Neural crest cell (in vitro differentiated cells): Measurements from ENCODE around the gene FKBP5. TPM values are rescaled to one million over a fixed set of nuclear protein-coding genes. Genes with fewer than 3 reads are reported as not detected.

Experiments
- DNase-seq: peaks from one replicate; pipeline ENCODE4 v3.0.0; 2021; ENCODE audit warnings: low read depth, mixed read lengths, low spot score
- H3K27ac Mint-ChIP-seq: one replicate; pipeline ENCODE4 v1.8.0; 2021; ENCODE audit warnings: mild to moderate bottlenecking, mixed read lengths; ENCODE audit not compliant: unreplicated experiment
- H3K27me3 Mint-ChIP-seq: 2 replicates; pipeline ENCODE4 v1.8.0; 2021; ENCODE audit warnings: low read depth, mild to moderate bottlenecking, mixed read lengths
- H3K36me3 Mint-ChIP-seq: 2 replicates; pipeline ENCODE4 v1.8.0; 2021; ENCODE audit warnings: low read depth, mild to moderate bottlenecking, mixed read lengths
- H3K4me1 Mint-ChIP-seq: 2 replicates; pipeline ENCODE4 v1.8.0; 2021; ENCODE audit warnings: mixed read lengths
- H3K4me3 Mint-ChIP-seq: one replicate; pipeline ENCODE4 v1.8.0; 2021; ENCODE audit warnings: mild to moderate bottlenecking, mixed read lengths
- H3K9me3 Mint-ChIP-seq: 2 replicates; pipeline ENCODE4 v1.8.0; 2021; ENCODE audit warnings: mixed read lengths
- CTCF ChIP-seq: fragments of 200-600 bp; sonication (generic); conservative IDR thresholded peaks from 2 replicates; pipeline ENCODE4 v1.5.0; 2021; ENCODE audit warnings: antibody characterized with exemption, mild to moderate bottlenecking
- total RNA-seq: library from RNA; stranded (reverse); gene quantifications from 2 replicates; pipeline ENCODE4 v1.2.1, GENCODE V29; 2021

The FKBP5 gene
- total RNA-seq, 1 donor from 2014 or later: 39.6 TPM

- no peaks in the 10 kb centered on the region for H3K9me3 Mint-ChIP-seq
Measured at GRCh38 chr6:35716798-35717197, 28.1 kb upstream of the FKBP5 start.

DNA sequence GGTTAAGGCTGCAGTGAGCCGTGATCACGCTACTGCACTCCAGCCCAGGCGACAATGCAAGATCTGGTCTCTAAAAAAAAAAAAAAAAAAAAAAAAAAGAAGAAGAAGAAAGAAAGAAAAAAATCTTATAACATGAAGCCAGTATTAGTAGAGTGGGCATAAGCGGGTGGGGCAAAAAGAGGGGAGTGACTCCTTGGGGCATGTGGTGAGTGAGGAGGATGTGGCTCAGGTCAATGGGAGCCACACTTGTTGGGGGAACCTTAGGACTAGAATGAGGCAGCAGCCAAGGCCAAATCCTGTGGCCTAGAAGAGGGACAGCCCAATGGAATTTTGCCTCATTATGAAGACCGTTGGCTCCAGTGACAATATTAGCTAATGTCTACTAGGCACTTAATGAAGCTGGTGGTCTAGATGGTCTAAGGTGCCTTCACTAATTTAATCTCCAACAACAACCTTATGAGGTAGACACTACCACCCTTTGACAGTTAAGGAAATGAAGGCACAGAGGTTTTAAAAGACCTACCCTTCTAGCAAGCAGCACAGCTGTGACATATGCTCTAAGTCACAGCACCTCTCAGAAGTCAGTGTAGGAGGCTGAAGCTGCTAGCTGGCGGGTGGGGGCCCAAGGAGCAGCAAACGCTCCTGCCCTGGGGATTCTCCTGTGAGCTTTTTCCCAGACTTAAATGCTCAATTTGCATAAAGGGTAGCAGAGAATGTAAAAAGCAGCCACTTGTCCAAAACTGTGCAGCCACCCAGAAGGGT is 24.5 kb upstream of the FKBP5 start:
- H3K4me3 Mint-ChIP-seq: no peak overlapping the region
- no peaks in the 10 kb centered on the region for H3K36me3 Mint-ChIP-seq
- no peak for TF ChIP-seq CTCF
- H3K27me3 Mint-ChIP-seq: no peaks in the 10 kb centered on the region
- DNase-seq: no peak
- no peaks in the 10 kb centered on the region for H3K9me3 Mint-ChIP-seq
- no peak overlapping the region for H3K27ac Mint-ChIP-seq
- H3K4me1 Mint-ChIP-seq: peaks cover 16% of the 10 kb centered on the region

More at GRCh38 chr6:35716798-35717197, 28.1 kb upstream of the FKBP5 start:
- no peak for DNase-seq
- H3K4me1 Mint-ChIP-seq: peaks cover 45% of the 10 kb centered on the region
- TF ChIP-seq CTCF: no peak
- no peaks in the 10 kb centered on the region for H3K36me3 Mint-ChIP-seq
- no peak overlapping the region for H3K4me3 Mint-ChIP-seq
- no peaks in the 10 kb centered on the region for H3K27me3 Mint-ChIP-seq
- H3K27ac Mint-ChIP-seq: no peak overlapping the region

DNA sequence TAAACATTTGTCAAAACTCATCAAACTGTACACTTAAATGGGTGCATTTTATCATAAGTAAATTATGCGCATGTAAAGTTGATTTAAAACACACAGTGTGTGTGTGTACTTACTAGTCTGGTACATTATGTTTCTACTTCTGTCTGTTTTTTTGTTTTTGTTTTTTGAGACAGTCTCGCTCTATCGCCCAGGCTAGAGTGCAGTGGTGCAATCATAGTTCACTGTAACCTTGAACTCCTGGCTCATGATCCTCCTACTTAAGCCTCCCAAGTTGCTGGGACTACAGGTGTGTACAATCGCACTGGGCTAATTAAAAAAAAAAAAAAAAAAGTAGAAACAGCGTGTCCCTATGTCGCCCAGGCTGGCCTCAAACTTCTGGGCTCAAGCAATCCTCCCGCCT is 23.0 kb upstream of the FKBP5 start:
- Mint-ChIP-seq H3K27ac (no peak overlapping the region), H3K4me3 (no peak overlapping the region), H3K9me3 (no peaks in the 10 kb centered on the region), H3K27me3 (no peaks in the 10 kb centered on the region), H3K36me3 (no peaks in the 10 kb centered on the region), H3K4me1 (peaks cover 5% of the 10 kb centered on the region)
- no peak for DNase-seq
- TF ChIP-seq CTCF: no peak

GRCh38 chr6:35710241-35710847 is 21.6 kb upstream of the FKBP5 start:
- Mint-ChIP-seq H3K4me1 (peaks cover 5% of the 10 kb centered on the region), H3K27ac (no peak overlapping the region), H3K9me3 (no peaks in the 10 kb centered on the region), H3K27me3 (no peaks in the 10 kb centered on the region), H3K4me3 (no peak overlapping the region), H3K36me3 (no peaks in the 10 kb centered on the region)
- DNase-seq: no peak
- TF ChIP-seq CTCF: no peak

- no peak for DNase-seq
- Mint-ChIP-seq H3K4me1 (peaks cover 1% of the 10 kb centered on the region), H3K4me3 (no peak overlapping the region), H3K27ac (no peak overlapping the region), H3K9me3 (peaks cover 6% of the 10 kb centered on the region), H3K36me3 (peaks cover 3% of the 10 kb centered on the region), H3K27me3 (no peaks in the 10 kb centered on the region)
- TF ChIP-seq CTCF: no peak
Measured at GRCh38 chr6:35708585-35708984, 19.9 kb upstream of the FKBP5 start.
